Hindlimb muscle (tissue), 1 donor: ENCODE results near the gene HLCS. TPM values are rescaled to one million over a fixed set of nuclear protein-coding genes. Genes with fewer than 3 reads are reported as not detected.
A peak's percentile ranks its signal among the peaks of the same experiment; 100 is the strongest.

Experiments used
- DNase-seq: peaks from one replicate; pipeline ENCODE4 v3.0.0-alpha.2; 2013
- polyA plus RNA-seq: library from polyadenylated mRNA; unstranded; fragments of 120-200 nt; gene quantifications from one replicate; pipeline ENCODE4 v1.2.1, GENCODE V29; 2013; ENCODE audit not compliant: insufficient read length

The HLCS gene
- polyA plus RNA-seq, 1 donor = 12.8 TPM

- DNase-seq = no peak
Observed at GRCh38 chr21:36768496-36768895, 198.0 kb downstream of the HLCS start.

GRCh38 chr21:36767096-36767495 is 199.4 kb downstream of the HLCS start:
- no peak for DNase-seq

GRCh38 chr21:36766511-36766910 is 200.0 kb downstream of the HLCS start:
- no peak for DNase-seq

- no peak for DNase-seq
Observed at GRCh38 chr21:36765229-36765628, 201.2 kb downstream of the HLCS start.

- no peak for DNase-seq
Observed at GRCh38 chr21:36763305-36763704, 203.2 kb downstream of the HLCS start.

GRCh38 chr21:36762642-36763041 is 203.8 kb downstream of the HLCS start:
- no peak for DNase-seq

- DNase-seq = no peak
Observed at GRCh38 chr21:36761685-36762084, 204.8 kb downstream of the HLCS start.

- DNase-seq = no peak
Observed at GRCh38 chr21:36759348-36760083, 207.0 kb downstream of the HLCS start.

GRCh38 chr21:36757196-36757595 is 209.3 kb downstream of the HLCS start:
- no peak for DNase-seq

- no peak for DNase-seq
Observed at GRCh38 chr21:36756527-36756926, 209.9 kb downstream of the HLCS start.

- DNase-seq = no peak
Observed at GRCh38 chr21:36754241-36754898, 212.1 kb downstream of the HLCS start.

- no peak for DNase-seq
Observed at GRCh38 chr21:36753556-36753955, 212.9 kb downstream of the HLCS start.

GRCh38 chr21:36751383-36751782 is 215.1 kb downstream of the HLCS start:
- no peak for DNase-seq

GRCh38 chr21:36750576-36750959 is 215.9 kb downstream of the HLCS start:
- DNase-seq = no peak

GRCh38 chr21:36749935-36750575 is 216.4 kb downstream of the HLCS start:
- peak; percentile 74 for DNase-seq

- DNase-seq = peak; percentile 57
Observed at GRCh38 chr21:36747815-36748383, 218.6 kb downstream of the HLCS start.

GRCh38 chr21:36747041-36747814 is 219.2 kb downstream of the HLCS start:
- no peak for DNase-seq

- no peak for DNase-seq
Observed at GRCh38 chr21:36745459-36745858, 221.0 kb downstream of the HLCS start.

GRCh38 chr21:36744560-36745231 is 221.8 kb downstream of the HLCS start:
- DNase-seq = no peak

- DNase-seq = no peak
Observed at GRCh38 chr21:36744190-36744559, 222.3 kb downstream of the HLCS start.

GRCh38 chr21:36743446-36743845 is 223.0 kb downstream of the HLCS start:
- no peak for DNase-seq

- DNase-seq = no peak
Observed at GRCh38 chr21:36743008-36743407, 223.5 kb downstream of the HLCS start.
